ENCODE results near the gene GDPD1. TPM values are rescaled to one million over a fixed set of nuclear protein-coding genes. Genes with fewer than 3 reads are reported as not detected.
"Not testable (repeated sequence)": the region's sequence is repeated elsewhere in the genome, so short reads cannot be mapped to it uniquely, and the experiment has no call there.

GDPD1 gene
- total RNA-seq, 2 donors from 2014 or later = 2.3 TPM; not detected in 1

GRCh38 chr17:59289981-59290301 lies 69.6 kb downstream of the GDPD1 start:
- DNase-seq (no peak), ATAC-seq (no peak)
- WGBS, 2 donors = 28 to 35% methylated on average over 3 of the region's 3 CpGs
- Histone ChIP-seq H3K36me3 (replicated peaks in 1 of 2; ENCODE audit: insufficient read depth in 1 of 2, low read depth in 2 of 2) (no peaks in the 10 kb centered on the region), H3K4me3 (no peak overlapping the region), H3K9me3 (no peaks in the 10 kb centered on the region), H3K27me3 (no peaks in the 10 kb centered on the region), H3K27ac (no peak overlapping the region), H3K4me1 (peaks cover 24% of the 10 kb centered on the region)
- TF ChIP-seq POLR2A (IDR thresholded peaks at IDR 0.05) (no peak), CTCF (IDR thresholded peaks at IDR 0.05) (no peak)
- intact Hi-C loops (cut with DNase I) = no loop called here

GRCh38 chr17:59290302-59290998 lies 70.1 kb downstream of the GDPD1 start:
- Histone ChIP-seq H3K4me1 (peaks cover 24% of the 10 kb centered on the region), H3K27ac (peak overlapping the region in 1 of 4 donors; percentile 21)
- H3K4me3 ChIP-seq; H3K27me3 ChIP-seq; intact Hi-C loops (cut with DNase I); H3K36me3 ChIP-seq (replicated peaks in 1 of 2; ENCODE audit: insufficient read depth in 1 of 2, low read depth in 2 of 2); ATAC-seq; H3K9me3 ChIP-seq: not testable (repeated sequence)
- DNase-seq = peak in 1 of 4 donors; percentile 7
- 19 to 34% methylated on average over 10 to 12 of the region's 12 CpGs for WGBS, 2 donors

- no peaks in the 10 kb centered on the region for H3K27me3 ChIP-seq
- WGBS, 2 donors = 4 to 8% methylated on average over 1 of the region's 1 CpG
- no peak overlapping the region for H3K27ac ChIP-seq
- peaks cover 35% of the 10 kb centered on the region for H3K4me1 ChIP-seq
- peak in 3 of 4 donors; percentile 26 to 56 (median 35) for DNase-seq
- no peak for TF ChIP-seq POLR2A (IDR thresholded peaks at IDR 0.05)
- no peak for TF ChIP-seq CTCF (IDR thresholded peaks at IDR 0.05)
- H3K4me3 ChIP-seq = no peak overlapping the region
- intact Hi-C loops (cut with DNase I) = no loop called here
- H3K36me3 ChIP-seq (replicated peaks in 1 of 2; ENCODE audit: insufficient read depth in 1 of 2, low read depth in 2 of 2) = no peaks in the 10 kb centered on the region
- no peaks in the 10 kb centered on the region for H3K9me3 ChIP-seq
- ATAC-seq = no peak
Measured at GRCh38 chr17:59292174-59292523, 71.8 kb downstream of the GDPD1 start.

GRCh38 chr17:59296190-59296589 lies 75.9 kb downstream of the GDPD1 start:
- TF ChIP-seq CTCF (IDR thresholded peaks at IDR 0.05) (no peak), POLR2A (IDR thresholded peaks at IDR 0.05) (no peak)
- Histone ChIP-seq H3K27ac (peak overlapping the region; percentile 64 to 91 (median 82)), H3K9me3 (no peaks in the 10 kb centered on the region), H3K27me3 (no peaks in the 10 kb centered on the region), H3K4me3 (no peak overlapping the region), H3K4me1 (peaks cover 50% of the 10 kb centered on the region), H3K36me3 (replicated peaks in 1 of 2; ENCODE audit: insufficient read depth in 1 of 2, low read depth in 2 of 2) (no peaks in the 10 kb centered on the region)
- 59 to 66% methylated on average over 2 of the region's 2 CpGs for WGBS, 2 donors
- intact Hi-C loops (cut with DNase I) = no loop called here
- DNase-seq (no peak), ATAC-seq (no peak)

GRCh38 chr17:59298521-59298920 lies 78.2 kb downstream of the GDPD1 start:
- H3K27me3 ChIP-seq = no peaks in the 10 kb centered on the region
- H3K4me1 ChIP-seq = peaks cover 41% of the 10 kb centered on the region
- intact Hi-C loops (cut with DNase I) = no loop called here
- peak overlapping the region in 2 of 4 donors; percentile 83 to 91 for H3K27ac ChIP-seq
- 59 to 60% methylated on average over 2 of the region's 2 CpGs for WGBS, 2 donors
- H3K36me3 ChIP-seq (replicated peaks in 1 of 2; ENCODE audit: insufficient read depth in 1 of 2, low read depth in 2 of 2) = no peaks in the 10 kb centered on the region
- H3K9me3 ChIP-seq = no peaks in the 10 kb centered on the region
- no peak overlapping the region for H3K4me3 ChIP-seq
- no peak for ATAC-seq
- no peak for TF ChIP-seq POLR2A (IDR thresholded peaks at IDR 0.05)
- TF ChIP-seq CTCF (IDR thresholded peaks at IDR 0.05) = no peak
- DNase-seq = no peak
